Measurements from ENCODE around the gene UNK. TPM values are rescaled to one million over a fixed set of nuclear protein-coding genes. Genes with fewer than 3 reads are reported as not detected.
A peak's percentile ranks its signal among the peaks of the same experiment; 100 is the strongest.

Gene UNK
- total and polyA plus RNA-seq, 9 of the 15 experiments (the other 6 are each of a cell fraction or from before 2014, with no cell fraction given), result 12.8 to 38.6 (median 24.8) TPM

GRCh38 chr17:75830164-75831031 lies 45.8 kb downstream of the UNK start (continued):
- no peak for TF ChIP-seq CGGBP1 (CRISPR knock-in tag; IDR thresholded peaks at IDR 0.05)
- no peak for TF ChIP-seq SRF (CRISPR knock-in tag; IDR thresholded peaks at IDR 0.05)
- no peak for TF ChIP-seq U2AF2 (optimal IDR thresholded peaks at IDR 0.05; ENCODE audit: low read depth, low read length)
- TF ChIP-seq EP300 (IDR thresholded peaks at IDR 0.05; ENCODE audit: low read length), result no peak
- TF ChIP-seq POLR2G (IDR thresholded peaks at IDR 0.05; ENCODE audit: low read depth, low read length), result peak; percentile 63
- no peak for TF ChIP-seq ZNF584 (CRISPR knock-in tag; IDR thresholded peaks at IDR 0.05; ENCODE audit: low read depth)
- TF ChIP-seq MAFG (tag; conservative IDR thresholded peaks at IDR 0.05), result no peak
- no peak for TF ChIP-seq PCBP2 (IDR thresholded peaks at IDR 0.05; ENCODE audit: low read depth, low read length, poor library complexity, severe bottlenecking)
- TF ChIP-seq MYNN (IDR thresholded peaks at IDR 0.05), result no peak
- no peak for TF ChIP-seq MYNN (CRISPR knock-in tag; IDR thresholded peaks at IDR 0.05)
- no peak for TF ChIP-seq PHB (CRISPR knock-in tag; IDR thresholded peaks at IDR 0.05)
- TF ChIP-seq NFIC (IDR thresholded peaks at IDR 0.05), result no peak
- TF ChIP-seq ZBTB33 (CRISPR knock-in tag; IDR thresholded peaks at IDR 0.05), result peak; percentile 64
- 0 out of 2 replicates have a peak, but pooled peaks have one; percentile 26 for TF ChIP-seq ZNF431 (CRISPR knock-in tag; IDR thresholded peaks at IDR 0.05)
- TF ChIP-seq KLF6 (CRISPR knock-in tag; IDR thresholded peaks at IDR 0.05; ENCODE audit: borderline replicate concordance), result no peak
- no peak for TF ChIP-seq ZNF347 (CRISPR knock-in tag; IDR thresholded peaks at IDR 0.05; ENCODE audit: low read depth)
- no peak for TF ChIP-seq FOXO4 (CRISPR knock-in tag; IDR thresholded peaks at IDR 0.05)
- no peak for TF ChIP-seq KAT8 (IDR thresholded peaks at IDR 0.05; ENCODE audit: low read depth)
- TF ChIP-seq ZBTB34 (CRISPR knock-in tag; IDR thresholded peaks at IDR 0.05), result no peak
- TF ChIP-seq SNRNP70 (optimal IDR thresholded peaks at IDR 0.05; ENCODE audit: low read depth, low read length), result no peak
- peak; percentile 79; the same call in 1 of the 2 replicates for TF ChIP-seq ZBTB7A (IDR thresholded peaks at IDR 0.05; ENCODE audit: borderline replicate concordance, control insufficient read depth, low read depth, low read length)
